ENCODE measurements around the gene FRYL. TPM values are rescaled to one million over a fixed set of nuclear protein-coding genes. Genes with fewer than 3 reads are reported as not detected.
A peak's percentile ranks its signal among the peaks of the same experiment; 100 is the strongest.

The FRYL gene
- total and polyA plus RNA-seq, 4 experiments from 2014 or later: 17.1 to 134 (median 83.7) TPM

DNA sequence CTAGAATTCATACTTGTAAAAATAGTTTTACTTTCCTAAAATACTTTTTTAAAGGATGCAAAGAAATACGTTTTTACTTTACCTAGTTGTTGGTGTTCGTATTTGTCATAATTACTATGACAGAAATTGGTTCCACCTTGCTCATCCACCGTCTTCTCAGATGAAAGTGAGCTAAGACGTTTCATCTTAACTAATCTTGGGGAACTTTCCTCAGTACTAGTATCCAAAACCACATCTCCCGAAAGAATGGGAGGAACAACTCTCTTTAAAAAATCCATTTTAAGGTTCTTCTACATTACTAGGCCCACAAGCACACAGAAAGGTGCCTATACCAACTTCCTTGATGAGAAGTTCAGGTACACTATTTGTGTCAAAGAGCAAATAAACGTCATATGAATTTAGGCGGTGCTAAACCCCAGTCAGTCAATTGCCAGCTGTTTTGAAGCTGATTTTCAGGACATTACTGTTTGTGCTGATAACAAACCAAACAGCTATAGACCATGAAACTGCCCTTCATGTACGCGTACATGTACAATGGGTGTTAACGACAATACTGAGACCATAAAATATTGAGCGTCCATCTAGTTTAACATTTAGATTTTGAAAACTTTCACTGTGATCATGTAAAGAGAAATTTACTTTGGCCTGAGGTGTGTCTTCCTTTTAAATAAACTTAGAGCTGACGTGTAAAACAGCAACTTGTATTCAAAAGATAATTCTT lies 99.1 kb downstream of the FRYL start:
- no peaks in the 10 kb centered on the region for H3K9me3 Mint-ChIP-seq
- CTCF ChIA-PET (ENCODE audit: partially characterized antibody): interaction anchor here (1.1 to 4.1 kb wide), 7 partner anchors 10 to 102 kb away, joined by 3 to 37 read pairs (median 4); no protein-coding TSS in a partner anchor
- peaks cover 7 to 15% of the 10 kb centered on the region in 2 donors for H3K36me3 Mint-ChIP-seq
- intact Hi-C loops (cut with micrococcal nuclease): loop anchor here (1.0 to 5.0 kb wide), 2 partner anchors 101 to 103 kb away; partner anchors contain the start of gene FRYL
- H3K4me1 ChIP-seq (ENCODE audit: insufficient read depth, low read length): peaks cover 22% of the 10 kb centered on the region
- no peaks in the 10 kb centered on the region for H3K9me3 ChIP-seq (ENCODE audit: control insufficient read depth in 1 of 2, low read length in 2 of 2)
- no peak overlapping the region for H3K27ac ChIP-seq (ENCODE audit: low read depth, low read length)
- no peak for DNase-seq
- no peak overlapping the region for H3K4me3 Mint-ChIP-seq
- no peaks in the 10 kb centered on the region for H3K27me3 Mint-ChIP-seq
- POLR2A ChIA-PET (ENCODE audit: partially characterized antibody): no interaction called here
- H3K4me1 Mint-ChIP-seq: peaks cover 30 to 42% (median 35%) of the 10 kb centered on the region in 4 donors
- H3K27ac Mint-ChIP-seq: peak overlapping the region in 2 of 7 donors; percentile 1 to 78
- no peak overlapping the region for H3K4me3 ChIP-seq (ENCODE audit: low read length in 2 of 2)
- no peaks in the 10 kb centered on the region for H3K27me3 ChIP-seq (ENCODE audit: insufficient read depth, low read length)
- H3K36me3 ChIP-seq (ENCODE audit: insufficient read depth, low read length): no peaks in the 10 kb centered on the region

DNA sequence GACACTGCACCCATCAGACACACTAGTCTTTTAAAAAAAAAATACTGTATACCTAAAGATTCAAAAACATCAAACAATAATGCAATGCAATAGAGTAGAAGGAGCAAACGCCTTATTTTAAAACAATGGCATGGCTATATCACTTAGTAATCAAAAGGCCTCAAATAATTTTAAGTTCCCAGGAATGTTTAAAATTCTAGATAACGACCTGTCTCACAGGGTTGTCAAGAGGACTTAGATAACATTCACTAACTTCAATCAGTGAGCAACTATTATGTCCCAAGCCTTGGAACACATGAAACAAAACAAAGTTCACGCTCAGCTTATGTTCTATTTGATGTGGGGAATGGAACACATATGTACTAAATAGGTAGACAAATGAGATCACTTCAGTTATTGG lies 106.5 kb downstream of the FRYL start:
- ChIA-PET CTCF (ENCODE audit: partially characterized antibody) (no interaction called here), POLR2A (ENCODE audit: partially characterized antibody) (no interaction called here)
- Histone ChIP-seq H3K27me3 (ENCODE audit: insufficient read depth, low read length) (no peaks in the 10 kb centered on the region), H3K27ac (ENCODE audit: low read depth, low read length) (no peak overlapping the region), H3K4me1 (ENCODE audit: insufficient read depth, low read length) (peaks cover 8% of the 10 kb centered on the region), H3K4me3 (ENCODE audit: low read length in 2 of 2) (no peak overlapping the region), H3K9me3 (ENCODE audit: control insufficient read depth in 1 of 2, low read length in 2 of 2) (no peaks in the 10 kb centered on the region), H3K36me3 (ENCODE audit: insufficient read depth, low read length) (no peaks in the 10 kb centered on the region)
- Mint-ChIP-seq H3K4me1 (peaks cover 18 to 45% (median 28%) of the 10 kb centered on the region in 4 donors), H3K4me3 (no peak overlapping the region), H3K36me3 (peaks cover 14 to 15% of the 10 kb centered on the region in 2 donors), H3K27me3 (no peaks in the 10 kb centered on the region), H3K27ac (peak overlapping the region in 1 of 7 donors; percentile 61), H3K9me3 (peaks cover 0 to 2% (median 0%) of the 10 kb centered on the region in 8 donors)
- intact Hi-C loops (cut with micrococcal nuclease): no loop called here
- no peak for DNase-seq

DNA sequence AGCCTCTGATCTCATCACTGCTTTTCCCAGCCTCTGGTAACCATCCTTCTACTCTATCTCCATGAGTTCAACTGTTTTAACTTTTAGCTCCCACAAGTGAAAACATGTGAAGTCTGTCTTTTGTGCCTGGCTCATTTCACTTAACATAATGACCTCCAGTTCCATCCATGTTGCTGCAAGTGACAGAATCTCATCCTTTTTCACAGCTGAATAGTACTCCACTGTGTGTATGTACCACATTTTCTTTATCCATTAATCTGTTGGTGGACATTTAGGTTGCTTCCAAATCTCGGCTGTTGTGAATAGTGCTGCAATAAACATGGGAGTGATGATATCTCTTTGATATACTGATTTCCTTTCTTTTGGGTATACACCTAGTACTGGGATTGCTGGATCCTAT lies 109.5 kb downstream of the FRYL start:
- H3K27me3 ChIP-seq (ENCODE audit: insufficient read depth, low read length): no peaks in the 10 kb centered on the region
- H3K36me3 ChIP-seq (ENCODE audit: insufficient read depth, low read length): no peaks in the 10 kb centered on the region
- peaks cover 34% of the 10 kb centered on the region for H3K4me1 ChIP-seq (ENCODE audit: insufficient read depth, low read length)
- POLR2A ChIA-PET (ENCODE audit: partially characterized antibody): interaction anchor here (1.0 to 1.3 kb wide), 2 partner anchors 17 to 157 kb away, joined by 3 read pairs; no protein-coding TSS in a partner anchor
- intact Hi-C loops (cut with micrococcal nuclease): no loop called here
- Mint-ChIP-seq H3K27me3 (no peaks in the 10 kb centered on the region), H3K4me1 (peaks cover 27 to 65% (median 48%) of the 10 kb centered on the region in 4 donors), H3K9me3 (peaks cover 0 to 2% (median 0%) of the 10 kb centered on the region in 8 donors), H3K27ac (peak overlapping the region in 1 of 7 donors; percentile 87), H3K36me3 (peaks cover 8 to 13% of the 10 kb centered on the region in 2 donors), H3K4me3 (no peak overlapping the region)
- no peak for DNase-seq
- CTCF ChIA-PET (ENCODE audit: partially characterized antibody): interaction anchor here (1.6 kb wide), 1 partner anchor 10 kb away, joined by 4 read pairs; no protein-coding TSS in a partner anchor
- no peaks in the 10 kb centered on the region for H3K9me3 ChIP-seq (ENCODE audit: control insufficient read depth in 1 of 2, low read length in 2 of 2)
- H3K4me3 ChIP-seq (ENCODE audit: low read length in 2 of 2): no peak overlapping the region
- no peak overlapping the region for H3K27ac ChIP-seq (ENCODE audit: low read depth, low read length)

DNA sequence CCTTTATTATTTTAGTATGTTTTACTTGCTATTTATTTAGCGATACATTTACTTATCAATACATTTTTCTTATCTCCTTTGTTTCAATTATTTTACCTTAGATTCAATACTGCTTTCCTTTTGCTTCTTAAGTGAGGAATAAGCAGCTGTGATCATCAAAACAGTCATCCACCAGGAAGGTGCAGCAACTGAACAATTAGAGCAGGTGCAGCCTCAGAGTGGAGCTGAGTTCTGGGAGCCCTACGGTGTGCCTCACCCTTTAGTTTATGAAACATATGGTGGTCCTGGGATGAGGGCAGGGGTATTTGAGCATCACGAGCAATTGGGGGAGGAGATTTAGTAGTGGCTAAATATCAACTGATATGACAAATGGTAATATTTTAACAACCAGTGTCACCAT lies 111.0 kb downstream of the FRYL start:
- H3K4me3 ChIP-seq (ENCODE audit: low read length in 2 of 2): no peak overlapping the region
- H3K4me1 Mint-ChIP-seq: peaks cover 28 to 75% (median 50%) of the 10 kb centered on the region in 4 donors
- no peaks in the 10 kb centered on the region for H3K9me3 ChIP-seq (ENCODE audit: control insufficient read depth in 1 of 2, low read length in 2 of 2)
- intact Hi-C loops (cut with micrococcal nuclease): no loop called here
- ChIA-PET POLR2A (ENCODE audit: partially characterized antibody) (interaction anchor here (1.2 to 1.6 kb wide), 2 partner anchors 29 to 162 kb away, joined by 4 read pairs; partner anchors contain the start of gene OCIAD1), CTCF (ENCODE audit: partially characterized antibody) (no interaction called here)
- H3K36me3 Mint-ChIP-seq: peaks cover 9 to 11% of the 10 kb centered on the region in 2 donors
- no peaks in the 10 kb centered on the region for H3K27me3 ChIP-seq (ENCODE audit: insufficient read depth, low read length)
- no peaks in the 10 kb centered on the region for H3K27me3 Mint-ChIP-seq
- no peak overlapping the region for H3K27ac ChIP-seq (ENCODE audit: low read depth, low read length)
- H3K9me3 Mint-ChIP-seq: peaks cover 0 to 2% (median 0%) of the 10 kb centered on the region in 8 donors
- no peak for DNase-seq
- H3K27ac Mint-ChIP-seq: peak overlapping the region in 1 of 7 donors; percentile 52
- peaks cover 43% of the 10 kb centered on the region for H3K4me1 ChIP-seq (ENCODE audit: insufficient read depth, low read length)
- H3K36me3 ChIP-seq (ENCODE audit: insufficient read depth, low read length): no peaks in the 10 kb centered on the region
- peak overlapping the region in 2 of 8 donors; percentile 4 to 15 for H3K4me3 Mint-ChIP-seq

DNA sequence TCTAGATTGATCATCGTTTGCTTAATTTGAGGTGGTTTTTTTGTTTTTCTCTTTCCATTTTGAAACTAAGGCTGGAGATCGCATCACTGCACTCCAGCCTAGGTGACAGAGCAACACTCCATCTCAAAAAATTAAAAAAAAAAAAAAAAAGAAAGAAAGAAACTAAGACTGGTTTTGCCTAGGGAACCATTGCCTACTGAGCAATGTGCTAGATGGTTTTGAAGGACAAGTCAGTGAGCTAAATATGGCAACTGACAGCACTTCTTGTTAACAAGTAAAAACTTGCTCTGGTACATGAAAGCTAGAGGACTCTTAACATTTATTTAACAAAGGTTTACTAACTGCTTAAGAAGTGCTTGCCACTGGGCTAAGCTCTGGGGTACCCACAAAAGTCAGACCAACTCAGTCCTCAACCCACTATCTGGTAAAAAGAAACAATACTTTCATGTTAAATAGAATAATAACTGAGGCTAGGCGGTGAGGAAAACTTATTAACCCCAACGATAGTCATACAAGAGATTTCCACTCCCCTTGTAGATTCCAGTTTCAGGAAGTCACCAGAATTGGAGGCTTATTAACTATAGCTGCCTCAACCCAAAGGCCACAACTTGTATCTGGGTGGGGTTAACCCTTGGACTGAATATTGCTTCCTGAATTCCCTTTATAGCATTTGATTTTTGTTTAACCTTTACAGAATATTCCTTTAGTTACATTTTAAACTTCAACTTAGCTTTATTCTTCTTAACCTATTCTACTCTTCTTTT lies 111.6 kb downstream of the FRYL start:
- CTCF ChIA-PET (ENCODE audit: partially characterized antibody): interaction anchor here (1.2 to 2.1 kb wide), 2 partner anchors 9 to 12 kb away, joined by 4 to 5 read pairs; no protein-coding TSS in a partner anchor

DNA sequence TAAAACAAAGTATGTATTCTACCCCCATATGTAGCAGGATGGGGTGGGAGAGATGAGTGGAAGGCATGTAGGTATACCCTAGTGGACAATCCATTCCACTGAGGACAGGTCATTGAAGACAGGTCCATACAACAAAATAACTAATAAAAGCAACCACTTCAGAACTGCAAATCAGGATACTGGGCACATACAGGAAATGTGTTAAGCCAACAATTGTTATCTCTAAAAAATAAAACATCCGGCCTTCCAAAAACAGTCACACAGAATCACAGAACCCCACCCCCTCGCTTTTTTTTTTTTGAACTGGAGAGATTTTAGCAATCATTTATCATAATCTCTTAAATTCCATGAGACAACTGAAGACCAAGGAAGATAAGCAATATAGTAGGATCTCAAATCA lies 112.9 kb downstream of the FRYL start:
- POLR2A ChIA-PET (ENCODE audit: partially characterized antibody): interaction anchor here (1.3 to 1.6 kb wide), 2 partner anchors 112 to 164 kb away, joined by 3 to 4 read pairs; partner anchors contain the start of gene OCIAD1

More for the DNA sequence above, 111.6 kb downstream of the FRYL start:
- H3K27ac ChIP-seq (ENCODE audit: low read depth, low read length): no peak overlapping the region
- H3K27me3 Mint-ChIP-seq: no peaks in the 10 kb centered on the region
- H3K27me3 ChIP-seq (ENCODE audit: insufficient read depth, low read length): no peaks in the 10 kb centered on the region
- POLR2A ChIA-PET (ENCODE audit: partially characterized antibody): interaction anchor here (0.6 to 1.6 kb wide), 3 partner anchors 24 to 163 kb away, joined by 3 to 4 read pairs (median 4); partner anchors contain the start of gene OCIAD1
- H3K27ac Mint-ChIP-seq: peak overlapping the region in 5 of 7 donors; percentile 35 to 58 (median 57)
- H3K36me3 Mint-ChIP-seq: peaks cover 14 to 15% of the 10 kb centered on the region in 2 donors
- H3K9me3 ChIP-seq (ENCODE audit: control insufficient read depth in 1 of 2, low read length in 2 of 2): no peaks in the 10 kb centered on the region
- no peak for DNase-seq
- H3K4me1 Mint-ChIP-seq: peaks cover 28 to 74% (median 50%) of the 10 kb centered on the region in 4 donors
- H3K4me3 ChIP-seq (ENCODE audit: low read length in 2 of 2): no peak overlapping the region
- intact Hi-C loops (cut with micrococcal nuclease): no loop called here
- H3K4me3 Mint-ChIP-seq: peak overlapping the region in 1 of 8 donors; percentile 52
- peaks cover 0 to 8% (median under 1%) of the 10 kb centered on the region in 8 donors for H3K9me3 Mint-ChIP-seq
- H3K36me3 ChIP-seq (ENCODE audit: insufficient read depth, low read length): no peaks in the 10 kb centered on the region
- peaks cover 43% of the 10 kb centered on the region for H3K4me1 ChIP-seq (ENCODE audit: insufficient read depth, low read length)

More for the DNA sequence above, 112.9 kb downstream of the FRYL start:
- intact Hi-C loops (cut with micrococcal nuclease): no loop called here
- Mint-ChIP-seq H3K36me3 (peaks cover 15 to 20% of the 10 kb centered on the region in 2 donors), H3K4me3 (peak overlapping the region in 7 of 8 donors; percentile 29 to 76 (median 57)), H3K27ac (peak overlapping the region; percentile 48 to 70 (median 65)), H3K9me3 (peaks cover 0 to 16% (median 3%) of the 10 kb centered on the region in 8 donors), H3K27me3 (no peaks in the 10 kb centered on the region), H3K4me1 (peaks cover 23 to 64% (median 41%) of the 10 kb centered on the region in 4 donors)
- Histone ChIP-seq H3K27me3 (ENCODE audit: insufficient read depth, low read length) (no peaks in the 10 kb centered on the region), H3K4me3 (ENCODE audit: low read length in 2 of 2) (no peak overlapping the region), H3K27ac (ENCODE audit: low read depth, low read length) (no peak overlapping the region), H3K9me3 (ENCODE audit: control insufficient read depth in 1 of 2, low read length in 2 of 2) (no peaks in the 10 kb centered on the region), H3K4me1 (ENCODE audit: insufficient read depth, low read length) (peaks cover 43% of the 10 kb centered on the region), H3K36me3 (ENCODE audit: insufficient read depth, low read length) (no peaks in the 10 kb centered on the region)
- no peak for DNase-seq
- CTCF ChIA-PET (ENCODE audit: partially characterized antibody): interaction anchor here (1.2 to 2.1 kb wide), 3 partner anchors 10 to 14 kb away, joined by 4 to 5 read pairs (median 4); no protein-coding TSS in a partner anchor

Measured in CD4-positive, alpha-beta memory T cell (primary cell).